ENCODE results near the gene ALOX15.
"Not testable (repeated sequence)": the region's sequence is repeated elsewhere in the genome, so short reads cannot be mapped to it uniquely, and the experiment has no call there.

ALOX15 gene

DNA sequence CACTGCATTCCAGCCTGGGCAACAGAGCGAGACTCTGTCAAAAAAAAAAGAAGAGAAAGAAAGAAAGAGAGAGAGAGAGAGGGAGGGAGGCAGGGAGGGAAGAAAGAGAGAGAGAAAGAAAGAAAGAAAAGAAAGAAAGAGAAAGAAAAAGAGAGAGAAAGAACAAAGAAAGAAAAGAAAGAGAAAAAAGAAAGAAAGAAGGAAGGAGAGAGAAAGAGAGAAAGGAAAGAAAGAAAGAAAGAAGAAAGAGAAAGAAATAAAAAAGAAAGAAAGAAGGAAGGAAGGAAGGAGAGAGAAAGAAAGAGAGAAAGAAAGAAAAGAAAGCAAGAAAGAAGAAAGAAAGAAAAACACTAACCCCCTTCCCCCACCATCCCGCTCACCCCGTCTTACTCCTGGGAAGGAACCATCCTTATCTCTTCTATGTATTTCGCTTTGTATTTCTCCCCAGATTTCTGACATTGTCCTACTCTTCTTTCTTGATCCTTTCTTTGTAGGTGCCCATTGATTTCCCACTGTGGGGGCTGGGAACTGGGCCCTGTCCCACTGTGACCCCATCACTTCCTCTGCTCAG is 20.9 kb downstream of the ALOX15 start:
- DNase-seq (ENCODE audit: low read depth in 2 of 2) = no peak

DNA sequence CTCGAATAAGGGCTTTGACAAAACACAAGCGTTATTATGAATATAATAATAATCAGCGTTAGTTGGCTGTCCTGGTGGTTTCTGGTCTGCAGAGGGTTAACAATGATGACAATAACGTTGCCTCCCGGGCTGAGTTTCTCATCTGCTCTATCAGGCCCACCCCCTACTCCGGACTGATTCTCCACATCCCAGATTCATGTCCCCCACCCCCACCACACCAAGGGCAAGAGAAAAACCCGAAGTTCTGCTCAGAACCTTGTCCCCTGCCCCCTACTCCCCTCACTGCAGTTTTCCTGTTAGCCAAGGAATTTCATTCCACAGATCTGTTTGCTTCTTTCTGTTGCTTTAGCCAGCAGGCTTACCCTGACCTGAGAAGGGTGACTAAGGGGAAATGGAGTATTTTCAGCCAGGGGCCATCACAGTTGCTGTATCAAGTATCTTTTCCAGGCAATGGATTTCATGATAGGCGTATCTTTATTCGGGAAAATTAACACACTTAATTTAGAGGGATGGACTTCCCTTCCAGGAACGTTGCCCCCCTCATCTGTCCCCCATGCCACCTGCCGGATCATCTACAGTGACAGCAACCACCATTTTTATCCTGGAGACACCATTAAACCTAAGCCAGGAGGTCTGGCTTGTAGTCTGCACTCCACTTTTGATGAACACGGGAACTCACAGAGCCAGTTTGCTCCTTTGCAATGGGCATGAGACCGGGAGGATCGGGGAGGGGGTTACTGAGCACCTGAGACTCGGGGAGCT is 23.7 kb downstream of the ALOX15 start:
- DNase-seq (ENCODE audit: low read depth in 2 of 2) = no peak

DNA sequence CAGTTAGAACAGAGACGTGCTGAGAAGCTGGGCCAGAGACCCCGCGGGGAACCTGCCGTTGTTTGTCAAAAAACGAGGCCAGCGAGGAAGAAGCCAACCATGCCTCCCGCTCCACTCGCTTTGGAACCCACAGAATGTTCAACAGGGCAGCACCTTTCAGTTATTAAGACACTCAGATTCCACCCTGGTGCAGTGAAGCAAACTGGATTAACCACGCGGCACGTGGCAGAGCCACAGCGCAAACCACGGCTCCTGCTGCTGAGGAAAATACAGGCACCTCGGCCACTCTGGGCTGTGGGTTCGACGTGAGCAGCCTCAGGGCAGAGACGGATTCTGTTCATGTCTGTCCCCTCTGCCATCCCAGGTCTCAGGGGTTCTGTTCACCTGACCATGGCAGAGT is 24.4 kb downstream of the ALOX15 start:
- no peak for DNase-seq (ENCODE audit: low read depth in 2 of 2)

DNA sequence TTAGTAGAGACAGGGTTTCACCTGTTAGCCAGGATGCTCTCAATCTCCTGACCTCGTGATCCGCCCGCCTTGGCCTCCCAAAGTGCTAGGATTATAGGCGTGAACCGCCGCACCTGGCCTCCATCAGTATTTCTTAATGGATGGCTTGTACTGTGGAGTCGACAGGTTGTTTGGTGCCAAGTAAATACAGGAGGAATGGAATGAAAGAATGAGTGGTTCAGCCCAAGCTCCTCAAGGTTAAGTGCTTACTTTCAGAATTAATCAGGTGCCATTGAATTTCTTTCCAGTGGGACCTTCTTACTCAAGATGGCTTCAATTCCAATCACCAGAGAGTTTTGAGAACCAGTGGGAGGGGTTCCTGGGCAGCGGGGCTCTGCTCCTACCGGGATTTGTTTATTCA is 25.0 kb downstream of the ALOX15 start:
- no peak for DNase-seq (ENCODE audit: low read depth in 2 of 2)

DNA sequence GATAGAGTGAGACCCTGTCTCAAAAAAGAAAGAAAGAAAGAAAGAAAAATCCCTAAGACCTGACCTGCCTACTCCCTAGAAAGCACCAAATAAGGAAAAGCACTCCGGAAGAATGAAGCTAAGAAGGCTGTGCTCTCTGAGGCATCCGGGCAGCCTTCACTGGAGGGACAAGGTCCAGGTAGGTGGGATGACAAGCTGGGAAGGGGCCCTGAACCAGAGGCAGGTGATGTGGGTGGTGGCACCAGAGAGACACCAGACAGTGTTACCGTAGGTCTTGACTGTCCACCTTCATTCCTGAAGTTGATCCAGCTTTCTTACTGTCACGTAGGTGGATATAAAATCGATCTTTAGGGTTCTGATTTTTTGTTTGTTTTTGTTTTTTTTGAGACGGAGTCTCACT is 30.8 kb downstream of the ALOX15 start:
- no peak for DNase-seq (ENCODE audit: low read depth in 2 of 2)

DNA sequence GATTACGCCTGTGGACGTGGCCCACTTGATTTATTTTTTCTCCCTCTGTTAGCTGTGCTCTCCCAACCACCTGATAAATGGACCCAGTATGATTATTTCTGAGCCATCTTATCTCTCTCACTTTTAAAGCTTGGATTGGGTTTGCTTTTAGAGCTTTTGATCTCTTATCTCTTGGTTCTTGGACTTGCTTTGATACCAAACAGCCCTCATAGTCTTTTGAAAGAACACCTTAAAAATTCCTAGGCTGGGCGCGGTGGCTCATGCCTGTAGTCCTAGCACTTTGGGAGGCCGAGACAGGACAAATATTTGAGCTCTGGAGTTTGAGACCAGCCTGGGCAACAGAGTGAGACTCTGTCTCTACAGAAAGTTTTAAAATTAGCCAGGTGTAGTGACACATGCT is 31.3 kb downstream of the ALOX15 start:
- DNase-seq (ENCODE audit: low read depth in 2 of 2) = no peak

DNA sequence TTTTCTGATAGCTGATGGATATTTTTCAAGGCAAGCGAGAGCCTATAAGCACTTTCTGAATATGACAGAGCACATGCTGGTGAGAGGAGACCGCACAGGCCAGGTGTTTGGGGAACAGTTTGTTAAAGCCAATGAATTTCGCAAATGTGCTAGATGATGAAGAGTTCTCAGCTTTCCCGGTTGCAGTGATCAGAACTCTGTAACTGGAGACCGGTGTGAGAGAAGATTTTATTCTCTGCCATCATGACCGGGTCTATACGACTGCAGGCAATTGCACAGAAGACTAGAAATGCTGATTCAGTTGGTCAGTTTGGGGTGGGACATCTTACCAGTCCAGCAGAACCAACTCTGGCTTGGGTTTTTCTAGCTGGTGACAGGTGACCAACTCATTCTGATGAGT is 31.7 kb downstream of the ALOX15 start:
- no peak for DNase-seq (ENCODE audit: low read depth in 2 of 2)

DNA sequence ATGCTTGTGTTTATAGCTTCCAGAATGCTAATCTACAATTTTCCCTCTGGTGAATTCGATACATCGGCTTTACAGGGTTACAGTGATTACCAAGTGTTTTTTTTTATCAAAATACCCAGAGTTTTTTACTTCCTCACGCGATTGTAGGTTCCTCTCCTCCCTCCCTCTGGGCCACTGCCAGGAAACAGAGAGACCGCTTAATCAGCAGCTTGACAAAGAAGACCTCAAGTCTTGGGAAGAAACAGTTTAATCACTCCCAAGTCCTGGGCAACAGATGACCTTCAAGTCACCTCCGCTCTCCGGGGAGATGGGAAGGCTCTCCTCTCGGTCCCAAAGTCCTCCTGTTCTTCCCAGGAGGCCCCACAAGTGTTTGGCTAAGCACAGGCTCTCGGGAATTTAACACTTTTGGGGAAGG is 33.7 kb downstream of the ALOX15 start:
- DNase-seq (ENCODE audit: low read depth in 2 of 2) = no peak

DNA sequence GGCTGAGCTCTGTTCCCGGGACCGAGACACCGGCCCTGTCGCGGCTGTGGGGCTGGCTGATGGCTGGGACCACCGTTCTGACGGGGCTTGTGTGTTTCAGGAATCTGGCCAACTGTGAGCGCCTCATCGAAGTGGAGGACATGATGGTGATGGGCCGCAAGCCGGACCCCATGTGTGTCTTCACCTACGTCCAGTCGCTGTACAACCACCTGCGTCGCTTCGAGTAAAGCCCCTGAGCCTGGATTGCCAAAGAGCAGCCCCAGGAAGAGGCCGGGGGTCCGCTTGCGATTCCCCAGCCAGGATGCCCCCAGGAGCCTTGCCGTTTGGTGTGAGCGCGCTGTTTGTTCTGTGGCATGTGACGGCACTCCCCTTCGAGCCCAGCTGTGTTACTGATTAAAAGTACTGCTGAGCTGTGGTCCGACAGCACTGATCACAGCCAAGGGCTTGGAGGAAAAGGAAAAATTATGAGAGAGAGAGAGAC is 34.2 kb downstream of the ALOX15 start:
- no peak for DNase-seq (ENCODE audit: low read depth in 2 of 2)

DNA sequence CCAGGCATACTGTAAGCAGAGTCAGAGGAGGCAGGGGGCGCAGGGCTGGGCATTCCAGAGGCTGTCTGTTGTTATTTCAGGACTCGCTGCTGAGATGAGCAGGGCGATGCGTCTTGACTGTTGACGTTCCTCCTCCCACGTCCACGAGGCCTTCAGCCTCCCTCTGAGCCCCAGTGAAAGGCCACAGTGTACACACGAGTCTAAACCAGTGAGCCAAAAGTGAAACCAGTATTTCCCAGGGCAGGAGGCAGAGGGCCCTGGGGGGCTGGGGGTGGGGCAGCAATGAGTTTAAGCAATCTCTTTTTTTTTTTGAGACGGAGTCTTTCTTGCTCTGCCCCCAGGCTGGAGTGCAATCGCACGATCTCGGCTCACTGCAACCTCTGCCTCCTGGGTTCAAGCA is 35.7 kb downstream of the ALOX15 start:
- DNase-seq (ENCODE audit: low read depth in 2 of 2) = no peak

DNA sequence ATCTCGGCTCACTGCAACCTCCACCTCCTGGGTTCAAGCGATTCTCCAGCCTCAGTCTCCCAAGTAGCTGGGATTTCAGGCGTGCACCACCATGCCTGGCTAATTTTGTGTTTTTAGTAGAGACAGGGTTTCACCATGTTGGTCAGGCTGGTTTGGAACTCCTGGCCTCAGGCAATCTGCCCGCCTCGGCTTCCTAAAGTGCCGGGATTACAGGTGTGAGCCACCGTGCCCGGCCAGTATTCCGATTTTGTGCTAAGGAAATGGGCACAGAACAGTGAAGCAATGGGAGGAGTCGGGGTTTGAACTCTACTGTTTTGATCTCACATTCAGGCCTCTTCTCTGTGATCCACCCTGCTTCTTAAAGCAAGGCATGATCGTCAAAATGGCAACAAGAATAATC is 36.7 kb downstream of the ALOX15 start:
- DNase-seq (ENCODE audit: low read depth in 2 of 2) = not testable (repeated sequence)

DNA sequence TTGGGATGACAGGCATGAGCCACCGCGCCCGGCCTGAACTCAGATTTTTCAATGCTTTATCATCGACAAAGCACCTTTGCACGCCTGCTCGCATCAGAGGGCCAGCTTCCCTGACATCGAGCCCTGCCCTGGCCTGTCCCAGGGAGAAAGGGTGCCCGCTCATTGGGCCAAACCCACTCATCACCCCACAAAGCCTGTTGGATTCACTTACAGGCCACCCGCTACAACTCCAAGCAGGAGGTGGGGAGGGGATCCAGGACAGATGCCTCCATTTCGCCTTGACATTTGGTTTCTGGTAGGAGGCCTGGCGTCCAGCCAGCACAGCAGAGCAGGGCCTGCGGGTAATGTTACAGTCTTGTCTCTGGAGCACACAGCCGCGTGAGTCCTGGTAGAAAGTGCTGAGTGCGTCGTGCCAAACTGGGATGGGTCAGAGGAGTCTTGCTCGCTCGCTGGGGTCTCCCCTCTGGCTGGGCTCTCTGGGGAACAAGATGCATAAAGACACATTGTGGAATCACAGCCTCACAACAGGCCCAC is 37.3 kb downstream of the ALOX15 start:
- DNase-seq (ENCODE audit: low read depth in 2 of 2) = no peak

DNA sequence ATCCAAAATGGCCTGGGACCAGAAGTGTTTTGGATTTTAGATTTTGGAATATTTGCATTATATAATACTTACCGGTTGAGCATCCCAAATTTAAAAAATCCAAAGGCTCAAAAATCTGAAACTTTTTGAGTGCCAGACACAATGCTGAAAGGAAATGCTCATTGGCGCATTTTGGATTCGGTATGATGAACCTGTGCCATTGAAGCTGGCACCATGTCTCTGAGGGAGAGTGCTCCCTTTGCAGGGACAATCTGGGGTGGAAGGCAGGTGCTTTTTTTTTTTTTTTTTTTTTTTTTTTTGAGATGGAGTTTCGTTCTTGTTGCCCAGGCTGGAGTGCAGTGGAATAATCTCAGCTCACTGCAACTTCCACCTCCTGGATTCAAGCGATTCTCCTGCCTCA is 39.4 kb downstream of the ALOX15 start:
- no peak for DNase-seq (ENCODE audit: low read depth in 2 of 2)

DNA sequence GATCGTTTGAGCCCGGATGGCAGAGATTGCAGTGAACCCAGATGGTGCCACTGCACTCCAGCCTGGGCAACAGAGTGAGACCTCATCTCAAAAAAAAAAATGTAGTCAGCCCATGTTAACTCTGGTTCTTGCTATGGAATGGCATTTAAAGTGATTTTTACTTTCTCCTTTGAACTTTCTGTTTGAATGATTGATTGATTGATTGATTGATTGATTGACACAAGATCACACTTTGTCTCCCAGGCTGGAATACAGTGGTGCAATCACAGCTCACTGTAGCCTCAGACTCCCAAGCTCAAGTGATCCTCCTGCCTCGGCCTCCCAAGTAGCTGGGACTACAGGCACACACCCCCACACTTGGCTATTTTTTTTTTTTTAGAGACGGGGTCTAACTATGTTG is 40.2 kb downstream of the ALOX15 start:
- no peak for DNase-seq (ENCODE audit: low read depth in 2 of 2)

DNA sequence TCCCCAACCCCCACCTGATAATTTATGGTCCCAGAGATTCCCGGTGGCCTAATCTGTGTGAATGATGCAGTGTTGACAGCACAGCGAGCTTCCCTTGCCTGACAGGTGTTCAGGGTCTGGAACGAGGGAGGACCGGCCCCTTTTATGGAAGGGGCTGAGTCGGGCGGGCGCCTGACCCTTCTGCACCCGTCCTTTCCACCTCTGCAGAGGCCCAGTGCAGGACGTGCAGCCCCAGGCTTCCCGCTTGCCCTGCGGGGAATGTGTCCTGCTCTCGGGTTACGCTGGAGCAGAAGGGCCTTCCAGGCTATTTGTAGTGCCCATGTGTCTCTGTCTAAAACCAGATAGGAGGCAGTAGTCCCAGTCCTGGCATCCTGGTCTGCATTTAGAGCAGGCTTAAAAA is 40.9 kb downstream of the ALOX15 start:
- no peak for DNase-seq (ENCODE audit: low read depth in 2 of 2)

DNA sequence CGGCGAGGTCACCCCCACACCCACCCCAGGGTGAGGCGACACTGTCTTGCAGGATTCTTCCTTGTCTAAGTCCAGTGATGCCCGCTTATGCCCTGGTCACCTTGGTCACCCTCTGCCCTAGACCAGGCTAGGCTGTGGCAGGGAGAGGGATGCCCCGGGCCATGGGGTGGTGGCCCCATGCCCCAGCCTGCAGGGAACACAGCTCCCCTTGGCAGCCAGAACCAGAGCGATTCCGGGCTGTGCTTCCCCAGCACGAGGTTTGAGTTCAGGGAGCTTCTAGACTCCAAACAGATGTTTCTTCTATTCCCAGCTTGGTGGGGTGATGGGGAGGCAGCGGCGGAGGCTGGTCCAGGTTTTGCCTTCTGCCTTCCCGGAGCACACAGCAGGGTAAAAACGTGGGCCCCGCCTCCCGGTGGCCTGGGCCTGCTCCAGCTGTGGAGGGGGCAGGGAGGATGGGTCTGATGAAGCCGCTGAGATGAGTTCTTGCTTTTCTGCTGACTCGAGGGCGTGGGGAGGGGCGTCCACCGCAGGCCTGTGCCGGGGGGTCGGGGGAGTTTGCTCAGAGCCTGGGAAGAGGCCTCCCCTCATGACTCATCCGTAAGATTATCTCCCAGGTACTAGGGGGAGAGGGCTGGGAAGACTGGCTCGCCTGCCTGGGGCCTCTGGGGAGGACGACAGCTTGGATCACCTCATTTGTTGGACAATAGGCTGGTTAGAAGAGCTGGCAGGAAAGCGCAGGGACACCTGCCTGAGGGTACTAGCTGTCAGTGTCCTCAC is 41.8 kb downstream of the ALOX15 start:
- no peak for DNase-seq (ENCODE audit: low read depth in 2 of 2)

DNA sequence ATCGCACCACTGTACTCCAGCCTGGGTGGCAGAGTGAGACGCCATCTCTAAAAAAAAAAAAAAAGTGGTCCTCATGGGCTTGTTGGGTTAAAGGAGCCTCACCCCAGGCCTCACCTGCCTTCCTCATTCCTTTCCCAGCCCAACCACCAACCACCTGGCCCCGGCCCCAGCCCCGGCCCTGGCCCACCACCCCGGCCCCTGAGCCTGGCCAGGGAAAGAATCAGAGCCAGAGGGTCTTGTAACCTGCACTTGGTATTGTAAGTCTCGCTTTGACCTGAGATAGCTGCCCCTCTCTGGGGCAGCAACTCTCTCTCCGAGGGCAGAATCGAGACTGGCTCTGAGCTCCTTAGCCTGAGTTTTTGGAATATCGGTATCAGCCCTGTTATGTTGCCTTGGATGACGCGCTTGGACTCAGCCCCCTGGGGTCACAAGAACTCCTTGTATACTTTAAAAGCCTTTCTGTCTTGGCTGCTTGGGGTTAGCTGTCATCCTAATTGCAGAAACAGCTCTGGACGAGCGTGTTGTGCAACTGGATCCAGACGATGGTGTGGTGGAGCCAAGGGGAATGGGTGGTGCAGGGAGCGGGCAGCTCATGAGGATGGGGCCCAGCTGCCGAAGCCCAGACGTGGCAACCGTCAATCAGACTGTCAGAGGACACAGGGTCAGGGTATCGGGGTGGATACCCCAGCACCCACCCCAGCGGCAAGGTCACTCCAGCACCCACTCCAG is 42.5 kb downstream of the ALOX15 start:
- DNase-seq (ENCODE audit: low read depth in 2 of 2) = no peak

DNA sequence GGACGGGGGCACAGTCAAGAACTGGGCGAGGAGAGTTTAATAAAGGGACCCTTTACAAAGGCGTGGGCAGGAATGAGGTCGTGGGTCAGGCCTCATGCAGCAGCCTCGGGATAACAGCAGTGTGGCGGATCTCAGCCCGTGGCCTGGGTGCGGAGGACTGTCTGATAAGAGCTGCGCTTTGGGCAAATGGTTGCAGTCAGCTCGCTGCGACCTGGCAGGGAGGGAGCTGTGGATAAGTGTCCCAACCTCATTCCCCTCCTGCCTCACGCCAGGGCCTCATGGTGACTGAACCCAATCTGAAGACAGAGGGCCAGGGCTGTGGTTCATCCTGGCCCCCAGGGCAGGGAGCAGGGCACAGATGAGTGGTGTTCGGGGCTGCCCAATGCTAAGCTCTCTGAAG is 43.5 kb downstream of the ALOX15 start:
- DNase-seq (ENCODE audit: low read depth in 2 of 2) = no peak

DNA sequence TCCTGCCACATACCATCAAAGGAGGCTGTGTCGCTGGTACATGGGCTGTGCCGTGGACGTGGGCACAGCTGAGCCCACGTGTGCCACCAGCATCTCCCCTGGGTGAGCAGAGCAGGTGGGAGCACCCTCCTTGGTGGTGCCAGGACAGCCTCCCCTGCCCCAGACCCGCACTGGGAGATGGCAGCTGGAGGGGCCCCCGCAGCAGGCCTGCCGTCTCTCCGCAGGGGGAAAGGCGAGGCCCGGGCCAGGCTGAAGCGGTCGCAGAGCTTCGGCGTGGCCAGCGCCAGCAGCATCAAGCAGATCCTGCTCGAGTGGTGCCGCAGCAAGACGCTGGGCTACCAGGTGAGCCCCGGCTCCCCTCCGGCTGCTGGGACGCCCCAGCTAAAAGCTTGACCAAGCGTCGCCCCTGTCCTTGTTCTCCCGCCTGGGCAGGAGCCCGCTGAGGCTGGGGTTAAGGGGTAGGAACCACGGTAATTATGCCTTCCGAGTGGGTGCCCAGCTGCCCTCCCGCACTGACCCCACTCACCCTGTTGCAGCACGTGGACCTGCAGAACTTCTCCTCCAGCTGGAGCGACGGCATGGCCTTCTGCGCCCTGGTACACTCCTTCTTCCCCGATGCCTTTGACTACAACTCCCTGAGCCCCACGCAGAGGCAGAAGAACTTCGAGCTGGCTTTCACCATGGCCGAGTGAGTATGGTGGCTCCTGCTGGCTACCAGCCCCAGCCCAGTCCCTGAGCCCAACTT is 44.7 kb downstream of the ALOX15 start:
- no peak for DNase-seq (ENCODE audit: low read depth in 2 of 2)

DNA sequence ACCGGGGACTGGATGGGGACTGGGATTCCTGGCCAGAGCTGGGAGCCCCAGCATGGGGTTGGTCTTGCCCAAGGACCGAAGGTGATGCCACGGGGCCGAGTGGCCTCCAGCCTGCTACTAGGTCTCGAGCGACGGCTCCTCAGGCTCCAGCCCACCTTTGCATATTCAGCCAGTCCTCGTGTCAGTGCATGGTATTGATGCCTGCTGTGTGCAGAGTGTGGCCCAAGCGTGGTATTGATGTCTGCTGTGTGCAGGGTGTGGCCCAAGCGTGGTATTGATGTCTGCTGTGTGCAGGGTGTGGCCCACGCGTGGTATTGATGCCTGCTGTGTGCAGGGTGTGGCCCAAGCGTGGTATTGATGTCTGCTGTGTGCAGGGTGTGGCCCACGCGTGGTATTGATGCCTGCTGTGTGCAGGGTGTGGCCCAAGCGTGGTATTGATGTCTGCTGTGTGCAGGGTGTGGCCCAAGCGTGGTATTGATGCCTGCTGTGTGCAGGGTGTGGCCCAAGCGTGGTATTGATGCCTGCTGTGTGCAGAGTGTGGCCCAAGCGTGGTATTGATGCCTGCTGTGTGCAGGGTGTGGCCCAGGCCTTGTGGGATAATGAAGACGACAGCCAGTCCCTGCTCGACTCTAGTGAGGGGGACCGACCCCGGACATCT is 45.7 kb downstream of the ALOX15 start:
- not testable (repeated sequence) for DNase-seq (ENCODE audit: low read depth in 2 of 2)
